ENCODE results near the gene LSM14A.
"Not testable (repeated sequence)": the region's sequence is repeated elsewhere in the genome, so short reads cannot be mapped to it uniquely, and the experiment has no call there.

The LSM14A gene

GRCh38 chr19:34159541-34159940, 12.8 kb upstream of the LSM14A start:
- not testable (repeated sequence) for DNase-seq

GRCh38 chr19:34161902-34162301, 10.4 kb upstream of the LSM14A start:
- not testable (repeated sequence) for DNase-seq

GRCh38 chr19:34165295-34165738, 7.0 kb upstream of the LSM14A start:
- DNase-seq = no peak

GRCh38 chr19:34169475-34170199, 2.7 kb upstream of the LSM14A start:
- DNase-seq = not testable (repeated sequence)

- DNase-seq = no peak
Observed at GRCh38 chr19:34171539-34171876, 796 bp upstream of the LSM14A start.

GRCh38 chr19:34172661-34173192, 423 bp downstream of the LSM14A start:
- DNase-seq = no peak

- no peak for DNase-seq
Observed at GRCh38 chr19:34173193-34173956, 1.1 kb downstream of the LSM14A start.

GRCh38 chr19:34175173-34175572, 2.9 kb downstream of the LSM14A start:
- not testable (repeated sequence) for DNase-seq

GRCh38 chr19:34176581-34176980, 4.3 kb downstream of the LSM14A start:
- DNase-seq = no peak

GRCh38 chr19:34178274-34178610, 5.9 kb downstream of the LSM14A start:
- no peak for DNase-seq

- no peak for DNase-seq
Observed at GRCh38 chr19:34179066-34179465, 6.8 kb downstream of the LSM14A start.

GRCh38 chr19:34180273-34180672, 8.0 kb downstream of the LSM14A start:
- DNase-seq = no peak

- DNase-seq = no peak
Observed at GRCh38 chr19:34180709-34181108, 8.4 kb downstream of the LSM14A start.

GRCh38 chr19:34181111-34181864, 9.0 kb downstream of the LSM14A start:
- no peak for DNase-seq

GRCh38 chr19:34182125-34182524, 9.8 kb downstream of the LSM14A start:
- DNase-seq = no peak

- DNase-seq = no peak
Observed at GRCh38 chr19:34184880-34185491, 12.7 kb downstream of the LSM14A start.

- DNase-seq = no peak
Observed at GRCh38 chr19:34186205-34186604, 13.9 kb downstream of the LSM14A start.

- no peak for DNase-seq
Observed at GRCh38 chr19:34187011-34187410, 14.7 kb downstream of the LSM14A start.

GRCh38 chr19:34188408-34188807, 16.1 kb downstream of the LSM14A start:
- DNase-seq = no peak

GRCh38 chr19:34189199-34189916, 17.1 kb downstream of the LSM14A start:
- no peak for DNase-seq

- no peak for DNase-seq
Observed at GRCh38 chr19:34189917-34190425, 17.7 kb downstream of the LSM14A start.

- DNase-seq = no peak
Observed at GRCh38 chr19:34191355-34191962, 19.2 kb downstream of the LSM14A start.

All from SIG-M5 (cell line).